NCI-H146 treated with DMSO at 0.1 percent for 48 hours (cell line): ENCODE data around the gene DNAJC12.
"Not testable (repeated sequence)": the region's sequence is repeated elsewhere in the genome, so short reads cannot be mapped to it uniquely, and the experiment has no call there.

Source experiments
- DNase-seq: peaks from one replicate; lab custom pipeline; 2025; ENCODE audit not compliant: unreplicated experiment; lab: John Stamatoyannopoulos, UW

The DNAJC12 gene

GRCh38 chr10:67837541-67838314 lies at the start of gene DNAJC12:
Gene DNAJC12 (minus strand): TSS chr10:67838188. CDS start chr10:67838011, 177 bp downstream.
- peak; percentile 85 for DNase-seq

GRCh38 chr10:67884842-67885670 lies 47.1 kb upstream of the DNAJC12 start:
- DNase-seq: peak; percentile 66

- DNase-seq: peak; percentile 87
Measured at GRCh38 chr10:67884313-67884841, 46.4 kb upstream of the DNAJC12 start, which contains the start of gene SIRT1. Gene SIRT1 (plus strand): TSS chr10:67884656. CDS start chr10:67884722, 66 bp downstream.

DNA sequence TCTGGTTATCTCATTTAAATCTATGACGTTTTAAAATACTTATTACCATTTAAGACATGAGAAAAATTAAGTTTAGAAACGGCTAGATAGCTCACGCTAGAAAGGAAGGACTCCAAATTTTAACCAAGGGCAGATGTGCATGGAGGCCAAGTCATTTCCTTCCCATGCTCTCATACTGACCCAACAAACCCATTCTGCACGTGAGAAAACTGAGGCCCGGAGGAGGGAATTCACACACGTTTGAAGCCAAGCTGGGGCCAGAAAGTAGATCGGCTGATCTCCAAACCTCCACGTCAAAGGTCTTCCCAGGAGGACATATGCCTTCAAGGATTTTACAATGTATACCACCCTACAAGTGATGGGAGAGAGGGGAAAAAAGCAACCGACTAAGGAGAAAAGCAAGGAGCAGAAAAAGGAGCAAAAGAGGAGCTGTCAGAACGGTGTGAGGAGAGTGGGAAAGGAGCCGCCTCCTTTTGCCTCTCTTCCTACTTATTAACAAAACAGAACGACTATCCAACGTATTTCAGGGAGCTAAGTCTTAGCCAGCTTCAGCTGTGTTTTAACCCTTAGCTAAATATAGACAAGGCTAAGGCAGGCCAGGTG lies 45.8 kb upstream of the DNAJC12 start:
- no peak for DNase-seq

- no peak for DNase-seq
Measured at GRCh38 chr10:67878133-67878532, 40.1 kb upstream of the DNAJC12 start.

- DNase-seq: not testable (repeated sequence)
Measured at GRCh38 chr10:67877421-67877820, 39.4 kb upstream of the DNAJC12 start.

- DNase-seq: no peak
Measured at GRCh38 chr10:67875340-67876238, 37.6 kb upstream of the DNAJC12 start.

DNA sequence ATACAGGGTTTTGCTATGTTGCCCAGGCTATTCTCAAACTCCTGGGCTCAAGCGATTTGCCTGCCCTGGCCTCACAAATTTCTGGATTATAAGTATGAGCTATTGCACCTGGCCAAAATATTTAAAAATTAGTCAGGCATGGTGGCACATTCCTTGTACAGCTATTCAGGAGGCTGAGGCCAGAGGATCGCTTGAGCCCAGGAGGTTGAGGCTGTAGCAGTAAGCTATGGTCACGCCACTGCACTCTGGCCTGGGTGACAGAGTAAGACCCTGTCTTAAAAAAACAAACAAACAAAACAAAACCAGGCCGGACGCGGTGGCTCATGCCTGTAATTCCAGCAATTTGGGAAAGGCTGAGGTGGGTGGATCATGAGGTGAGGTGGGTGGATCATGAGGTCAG lies 32.0 kb upstream of the DNAJC12 start:
- DNase-seq: no peak

GRCh38 chr10:67868132-67868531 lies 30.1 kb upstream of the DNAJC12 start:
- DNase-seq: no peak

- no peak for DNase-seq
Measured at GRCh38 chr10:67864607-67865371, 26.8 kb upstream of the DNAJC12 start.

DNA sequence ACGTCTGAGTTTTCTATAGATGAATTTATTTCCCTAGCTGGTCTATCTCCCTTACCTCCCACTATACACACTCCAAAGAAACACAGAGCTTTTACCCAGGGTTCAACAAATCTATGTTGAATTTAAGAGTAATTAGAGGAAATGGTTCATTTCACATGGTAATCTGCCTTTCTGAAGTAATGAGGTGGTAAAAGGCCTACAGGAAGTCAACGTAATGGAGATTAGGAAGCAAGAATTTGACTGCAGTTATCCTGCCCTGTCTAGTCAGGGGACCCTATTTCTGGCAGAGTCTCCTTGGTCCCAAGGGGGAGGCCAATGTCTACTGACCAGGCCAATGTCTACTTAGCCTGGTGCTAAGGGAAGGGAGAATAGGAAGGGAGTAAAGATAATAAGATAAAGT lies 25.1 kb upstream of the DNAJC12 start:
- DNase-seq: no peak

DNA sequence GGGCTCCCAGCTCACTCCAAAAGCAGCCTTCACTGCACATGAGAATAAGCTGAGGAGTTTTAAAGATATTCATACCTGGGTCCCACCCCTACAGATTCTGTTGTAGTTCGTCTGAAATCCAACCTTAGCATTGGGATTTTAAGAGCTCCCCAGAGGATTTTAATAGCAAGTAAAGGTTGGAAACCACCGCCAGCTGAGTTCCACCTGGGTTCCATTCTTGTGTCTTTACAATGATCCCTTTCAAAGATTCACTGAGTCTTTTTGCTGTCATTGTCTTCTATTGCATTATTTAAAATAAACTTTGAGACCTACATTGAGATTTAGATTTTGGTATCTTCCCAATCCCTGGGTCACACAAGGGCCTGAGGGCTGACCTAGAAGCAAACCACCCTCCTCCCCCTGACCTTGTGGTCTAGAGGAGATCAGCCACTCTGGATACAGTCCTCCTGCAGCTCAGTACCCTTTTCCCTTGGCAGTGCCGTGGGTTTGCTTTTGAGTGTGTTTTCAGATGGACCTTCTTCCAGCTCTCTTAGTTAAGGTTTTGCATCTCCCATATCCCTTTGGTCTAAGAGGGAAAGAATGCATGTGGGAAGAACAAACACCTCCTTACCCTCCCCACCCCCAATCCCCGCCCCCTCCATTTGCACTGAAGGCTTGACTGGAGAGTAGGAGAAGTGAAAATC lies 23.9 kb upstream of the DNAJC12 start:
- no peak for DNase-seq

DNA sequence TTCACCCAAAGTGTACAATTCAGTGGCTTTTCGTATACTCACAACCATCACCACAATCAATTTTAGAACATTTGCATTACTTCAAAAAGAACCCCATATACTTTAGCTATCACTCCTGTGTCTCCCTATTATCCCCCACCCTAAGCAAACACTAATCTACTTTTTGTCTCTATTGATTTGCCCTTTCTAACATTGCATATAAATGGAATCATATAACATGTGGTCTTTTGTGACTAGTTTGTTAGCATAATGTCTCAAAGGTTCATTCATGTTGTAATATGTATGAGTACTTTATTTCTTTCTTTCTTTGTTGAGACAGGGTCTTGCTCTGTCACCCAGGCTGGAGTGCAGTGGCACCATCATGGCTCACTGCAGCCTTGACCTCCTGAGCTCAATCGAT lies 21.0 kb upstream of the DNAJC12 start:
- DNase-seq: no peak

- no peak for DNase-seq
Measured at GRCh38 chr10:67853512-67853911, 15.5 kb upstream of the DNAJC12 start.

DNA sequence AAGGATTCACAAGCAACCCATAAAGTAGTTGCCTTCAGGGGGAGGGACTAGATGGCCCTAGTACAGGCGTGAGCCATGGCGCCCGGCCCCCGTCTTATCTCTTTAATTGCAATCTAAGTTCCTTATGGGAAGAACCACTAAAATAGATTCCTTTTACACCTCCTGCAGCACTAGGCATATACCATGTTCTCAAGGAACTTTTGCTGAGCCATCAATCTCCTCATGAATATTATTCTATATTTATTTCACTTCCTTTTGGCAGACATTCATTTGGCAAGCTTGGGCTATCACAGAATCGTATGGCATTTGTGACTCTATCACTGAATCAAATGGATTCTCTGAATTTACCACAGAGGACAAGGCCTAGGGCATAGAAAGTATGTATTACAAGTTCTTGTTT lies 14.8 kb upstream of the DNAJC12 start:
- no peak for DNase-seq

- DNase-seq: no peak
Measured at GRCh38 chr10:67851186-67851585, 13.2 kb upstream of the DNAJC12 start.

GRCh38 chr10:67849331-67850011 lies 11.5 kb upstream of the DNAJC12 start:
- DNase-seq: peak; percentile 77

DNA sequence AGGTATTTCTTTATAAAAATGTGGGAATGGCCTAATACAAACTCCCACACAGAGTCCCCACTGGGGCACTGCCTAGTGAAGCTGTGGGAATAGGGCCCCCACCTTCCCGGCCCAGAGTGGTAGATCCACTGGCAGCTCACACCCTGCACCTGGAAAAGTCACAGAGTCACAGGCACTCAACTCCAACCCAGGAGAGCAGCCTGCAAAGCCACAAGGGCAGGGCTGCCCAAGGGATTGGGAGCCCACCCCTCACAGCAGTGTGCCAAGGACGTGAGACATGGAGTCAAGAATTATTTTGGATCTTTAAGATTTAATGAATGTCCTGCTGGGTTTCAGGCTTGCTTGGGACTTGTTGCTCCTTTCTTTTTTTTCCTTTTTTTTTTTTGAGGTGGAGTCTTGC lies 5.3 kb upstream of the DNAJC12 start:
- no peak for DNase-seq

DNA sequence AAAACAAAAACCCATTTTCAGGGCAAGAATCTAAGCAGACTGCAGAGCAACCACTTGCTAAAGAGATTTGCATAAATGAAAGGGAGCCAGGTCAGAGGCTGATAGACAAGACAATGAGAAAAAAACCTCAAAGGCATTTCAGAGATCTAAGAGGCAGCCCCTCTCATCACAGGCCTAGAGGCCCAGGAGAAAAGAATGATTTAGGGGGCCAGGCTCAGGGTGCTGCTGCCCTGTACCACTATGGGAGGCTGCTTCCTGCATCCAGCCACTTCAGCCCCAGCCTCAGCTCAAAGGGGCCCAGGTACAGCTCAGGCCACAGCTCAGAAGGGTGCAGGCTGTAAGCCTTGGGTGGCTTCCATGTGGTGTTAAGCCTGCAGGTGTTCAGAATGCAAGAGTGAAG lies 3.7 kb upstream of the DNAJC12 start:
- no peak for DNase-seq
